GM13977 (cell line): ENCODE data around the gene EFCAB8.

ENCODE experiments used
- DNase-seq: peaks from one replicate; pipeline ENCODE4 v3.0.0; 2012; ENCODE audit warnings: low spot score
- CTCF ChIP-seq: IDR thresholded peaks from 2 replicates; pipeline ENCODE4 v1.5.1; 2012; ENCODE audit warnings: mild to moderate bottlenecking, control low read depth; ENCODE audit not compliant: insufficient read depth; ENCODE audit errors: extremely low read depth, missing control alignments
- in situ Hi-C: fragments of 300-500 bp; cut with MboI; formaldehyde crosslinking; loops from one replicate; pipeline ENCODE4 v1.12.0; 2022; ENCODE audit warnings: low sequenced_read_pairs, low pct_unique_long_range_greater_than_20kb, mixed read lengths, inconsistent platforms; ENCODE audit not compliant: unreplicated experiment

The EFCAB8 gene

GRCh38 chr20:32964575-32964974 is 105.9 kb downstream of the EFCAB8 start:
- DNase-seq: no peak
- no peak for TF ChIP-seq CTCF
- in situ Hi-C loops: no loop called here

GRCh38 chr20:32965115-32965514 is 106.4 kb downstream of the EFCAB8 start:
- in situ Hi-C loops: no loop called here
- DNase-seq: no peak
- TF ChIP-seq CTCF: no peak

GRCh38 chr20:32965581-32966373 is 107.1 kb downstream of the EFCAB8 start:
- peak; percentile 2 for DNase-seq
- TF ChIP-seq CTCF: no peak
- in situ Hi-C loops: no loop called here

- peak; percentile 2 for DNase-seq
- in situ Hi-C loops: no loop called here
- no peak for TF ChIP-seq CTCF
These were observed 107.7 kb downstream of the EFCAB8 start for GRCh38 chr20:32966382-32966781.

GRCh38 chr20:32966881-32967781 is 108.4 kb downstream of the EFCAB8 start:
- TF ChIP-seq CTCF: no peak
- peak; percentile 29 for DNase-seq
- in situ Hi-C loops: no loop called here

GRCh38 chr20:32967961-32968457 is 109.3 kb downstream of the EFCAB8 start:
- in situ Hi-C loops: no loop called here
- TF ChIP-seq CTCF: no peak
- DNase-seq: no peak
